Measurements from ENCODE around the gene CDH15.
A peak's percentile ranks its signal among the peaks of the same experiment; 100 is the strongest.
"Not testable (repeated sequence)": the region's sequence is repeated elsewhere in the genome, so short reads cannot be mapped to it uniquely, and the experiment has no call there.

Gene CDH15

DNA sequence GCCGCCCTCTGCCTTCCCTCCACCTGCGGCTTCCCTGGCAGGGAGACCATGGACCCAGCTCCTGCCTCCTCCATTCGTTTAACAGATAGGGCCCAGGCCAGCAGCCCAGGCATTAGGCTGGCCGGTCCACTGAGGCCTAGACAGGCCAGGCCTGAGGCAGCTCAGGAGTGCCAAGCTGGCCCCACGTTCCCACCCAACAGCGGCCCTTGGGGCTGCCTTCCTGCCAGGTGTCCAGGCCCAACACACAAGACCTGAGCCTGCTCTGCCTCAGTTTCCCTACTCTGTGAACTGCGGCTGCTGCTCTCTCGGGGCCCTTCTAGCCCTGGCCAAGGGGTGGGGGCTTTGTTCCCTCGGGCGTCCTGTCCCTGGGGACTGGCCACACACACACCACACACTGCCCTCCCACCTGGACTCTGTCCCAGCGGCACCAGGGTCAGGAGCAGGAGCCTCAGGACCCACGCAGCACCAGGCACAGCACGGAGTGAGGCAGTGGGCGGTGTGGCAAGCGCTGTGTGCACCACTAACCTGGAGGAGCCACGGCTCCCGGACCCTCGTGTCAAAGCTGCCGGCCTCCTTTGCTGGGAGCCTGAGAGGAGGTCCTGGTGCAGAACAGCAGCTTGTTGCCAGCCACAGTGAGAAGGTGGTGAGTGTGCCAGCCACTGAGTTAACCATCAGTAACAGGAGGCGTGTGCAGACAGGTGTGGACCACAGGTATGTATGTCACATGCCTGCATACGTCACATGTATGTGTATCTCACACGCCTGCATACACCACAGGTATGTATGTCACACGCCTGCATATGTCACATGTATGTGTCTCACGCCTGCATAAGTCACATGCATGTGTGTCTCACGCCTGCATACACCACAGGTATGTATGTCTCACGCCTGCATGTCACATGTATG, 14.6 kb upstream of the CDH15 start:
- no peak for DNase-seq

DNA sequence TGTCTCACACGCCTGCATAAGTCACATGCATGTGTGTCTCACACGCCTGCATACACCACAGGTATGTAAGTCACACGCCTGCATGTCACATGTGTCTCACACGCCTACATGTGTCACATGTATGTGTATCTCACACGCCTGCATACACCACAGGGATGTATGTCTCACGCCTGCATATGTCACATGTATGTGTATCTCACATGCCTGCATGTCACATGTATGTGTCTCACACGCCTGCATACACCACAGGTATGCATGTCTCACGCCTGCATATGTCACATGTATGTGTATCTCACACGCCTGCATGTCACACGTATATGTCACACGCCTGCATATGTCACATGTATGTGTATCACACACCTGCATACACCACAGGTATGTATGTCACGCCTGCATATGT, 13.8 kb upstream of the CDH15 start:
- DNase-seq: no peak

DNA sequence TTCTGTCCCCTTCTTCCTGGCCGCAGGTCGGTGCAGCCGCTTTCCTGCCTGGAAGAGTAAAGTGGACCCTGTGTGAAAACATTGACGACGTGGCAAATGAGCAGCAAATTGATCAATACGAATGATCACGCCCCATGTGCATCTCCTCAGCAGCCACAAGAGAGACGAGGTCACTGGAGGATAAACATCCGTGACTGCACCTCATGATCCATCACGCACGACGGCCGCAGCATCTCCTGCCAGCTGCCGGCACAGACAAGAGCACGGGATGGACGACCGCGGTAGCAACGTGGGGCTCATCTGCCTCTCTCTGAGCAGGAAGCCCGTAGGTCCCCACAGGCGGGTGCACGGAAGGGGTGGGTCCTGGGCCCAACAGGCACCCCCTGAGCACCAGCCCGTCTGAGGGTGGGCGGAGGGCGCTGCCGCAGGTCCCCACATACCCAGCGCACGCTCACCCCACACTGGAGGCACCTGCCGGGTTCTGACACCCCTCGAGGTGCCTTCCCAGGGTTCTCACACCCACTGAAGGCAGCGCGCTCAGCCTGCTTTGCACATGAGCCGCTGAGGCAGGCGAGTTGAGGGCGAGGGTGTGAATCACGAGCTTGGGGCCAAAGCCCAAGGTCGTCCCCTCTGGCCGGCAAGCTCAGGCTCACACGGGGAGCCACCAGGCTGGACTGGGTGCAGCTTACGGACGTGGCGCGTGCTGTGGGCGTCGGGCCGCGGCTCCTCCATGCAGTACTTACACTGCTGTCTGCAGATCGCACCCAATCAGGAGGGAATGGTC, 12.3 kb upstream of the CDH15 start:
- DNase-seq: no peak

DNA sequence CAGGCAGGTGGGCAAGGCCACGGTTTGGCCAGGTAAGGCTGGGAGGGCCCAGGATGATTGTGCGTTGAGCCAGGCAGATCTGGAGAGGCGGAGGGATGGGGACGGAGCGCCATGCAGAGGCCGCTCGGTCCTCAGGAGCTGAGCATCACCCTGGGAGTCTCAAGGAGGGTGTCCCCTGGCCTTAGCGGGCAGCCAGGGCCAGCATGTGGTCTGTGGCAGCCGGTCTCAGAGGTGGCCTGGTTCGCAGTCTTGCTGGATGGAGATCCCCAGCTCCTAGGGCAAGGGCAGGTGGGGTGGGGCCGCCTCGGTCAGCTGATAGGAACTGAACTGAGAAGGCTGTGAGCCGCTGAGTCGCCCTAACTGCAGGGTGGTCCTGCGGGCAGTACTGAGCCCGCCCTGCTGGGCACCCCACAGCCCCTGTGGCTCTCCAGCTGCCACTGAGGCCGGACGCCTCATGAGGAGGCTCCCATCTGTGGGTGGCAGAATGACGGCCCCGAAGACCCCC, 11.6 kb upstream of the CDH15 start:
- no peak for DNase-seq

DNA sequence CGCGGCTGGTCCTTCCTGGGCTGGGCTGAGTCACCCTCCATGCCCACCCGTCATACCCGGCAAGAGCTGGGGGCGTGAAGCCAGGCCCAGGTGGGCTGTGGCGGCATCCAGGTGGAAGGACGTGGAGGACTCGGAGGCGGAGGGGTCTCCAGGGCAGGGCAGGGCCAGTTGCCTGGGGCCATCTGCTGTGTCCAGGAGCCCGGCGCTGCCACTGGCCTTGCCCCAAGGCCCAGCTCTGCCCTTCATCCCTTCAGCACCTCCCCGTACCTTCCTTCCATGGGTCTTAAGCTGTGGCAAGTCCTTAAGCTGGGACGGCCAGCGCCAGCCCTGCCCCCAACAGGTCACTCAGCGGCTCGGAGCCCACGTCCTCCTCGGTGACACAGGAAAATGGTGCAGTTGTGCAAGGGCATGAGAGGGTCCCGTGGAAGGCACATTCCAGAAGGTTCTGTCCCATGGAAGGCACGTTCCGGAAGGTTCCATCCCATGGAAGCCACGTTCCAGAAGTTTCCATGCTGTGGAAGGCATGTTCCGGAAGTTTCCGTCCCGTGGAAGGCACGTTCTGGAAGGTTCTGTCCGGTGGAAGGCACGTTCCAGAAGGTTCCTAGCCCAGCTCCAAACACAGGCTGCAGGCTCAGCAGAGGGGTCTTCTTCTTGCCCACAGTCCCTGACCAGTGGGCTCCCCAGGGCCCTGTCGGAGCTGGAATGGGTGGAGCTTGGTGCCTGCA, 10.4 kb upstream of the CDH15 start:
- DNase-seq: no peak

DNA sequence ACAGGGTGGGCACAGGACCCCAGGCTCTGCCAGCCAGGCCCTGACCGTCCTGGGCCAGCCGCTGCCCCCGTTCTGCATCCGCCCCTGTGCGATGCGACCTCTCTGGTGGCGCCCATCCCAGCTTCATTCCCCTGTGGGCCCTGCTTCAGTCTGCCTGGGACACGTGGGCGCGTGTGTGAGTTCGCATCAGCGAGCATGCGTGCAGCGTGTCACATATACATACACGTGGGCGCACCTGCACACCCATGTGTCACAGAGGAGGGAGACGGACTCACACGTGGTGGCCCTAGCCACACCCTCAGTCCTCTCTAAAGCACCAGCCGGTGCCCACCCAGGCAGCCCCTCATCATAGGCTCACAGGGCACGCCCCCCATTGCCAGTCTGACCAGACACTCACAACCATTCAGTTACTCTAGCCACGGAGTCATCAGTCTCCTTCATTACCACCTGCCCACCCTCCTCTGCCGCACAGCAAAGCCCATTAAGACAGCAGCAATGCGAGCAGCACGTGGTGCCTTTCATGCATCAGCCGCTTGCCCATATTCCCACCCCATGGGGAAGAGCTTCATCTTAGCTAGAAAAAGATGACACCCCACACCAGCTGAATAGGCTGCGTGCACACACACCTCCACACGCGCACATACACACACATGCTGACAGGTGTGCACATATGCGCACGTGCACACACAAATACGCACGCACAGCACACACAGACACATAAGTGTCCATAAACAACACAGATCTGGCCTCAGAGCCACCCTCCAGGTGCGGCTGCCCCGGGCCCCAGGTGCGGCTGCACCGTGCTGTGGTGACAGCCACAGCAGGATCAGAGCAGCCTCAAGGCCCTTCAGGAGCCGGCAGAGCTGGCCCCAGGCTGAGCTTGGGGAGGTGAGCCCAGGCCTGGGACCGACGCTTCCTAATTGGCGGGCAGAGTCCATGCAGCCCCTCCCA, 9.5 kb upstream of the CDH15 start:
- no peak for DNase-seq

DNA sequence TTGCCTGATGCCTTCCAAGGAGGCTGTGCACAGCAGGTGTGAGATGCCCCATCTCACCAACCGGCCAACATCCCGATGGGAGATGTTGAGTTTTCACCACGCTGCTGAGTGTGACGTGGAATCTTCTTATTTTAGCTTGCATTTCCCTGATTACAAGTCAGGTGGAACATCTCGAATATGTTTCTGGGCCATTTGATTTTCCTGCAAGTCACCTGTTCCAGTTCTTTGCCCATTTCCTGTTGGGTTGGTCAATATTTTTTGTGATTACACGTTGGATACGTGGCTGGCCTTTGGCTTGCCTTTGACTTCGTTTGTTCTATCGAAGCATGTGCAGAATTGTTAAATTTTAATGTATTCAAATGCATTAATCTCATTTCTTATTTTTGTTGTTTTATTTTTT, 8.3 kb upstream of the CDH15 start:
- no peak for DNase-seq

DNA sequence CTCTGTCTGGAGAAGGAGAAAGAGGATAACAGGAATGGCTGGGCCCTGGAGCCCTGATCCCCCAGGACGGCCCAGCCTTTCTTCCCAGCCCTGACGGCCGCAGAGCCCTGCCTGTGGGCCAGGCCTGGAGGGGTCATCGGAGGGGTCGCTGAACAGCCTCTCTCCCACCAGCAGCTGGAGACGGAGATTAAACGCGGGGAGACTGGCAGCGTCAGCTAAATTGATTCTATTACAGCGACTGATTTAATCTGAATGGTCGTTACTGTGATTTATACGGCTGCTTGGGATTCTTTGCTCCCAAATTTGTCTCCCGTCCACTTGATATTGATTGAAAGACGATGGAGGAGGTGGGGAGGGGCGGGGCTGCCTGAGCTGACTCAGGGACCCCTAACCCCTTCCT, 7.1 kb upstream of the CDH15 start:
- DNase-seq: no peak

DNA sequence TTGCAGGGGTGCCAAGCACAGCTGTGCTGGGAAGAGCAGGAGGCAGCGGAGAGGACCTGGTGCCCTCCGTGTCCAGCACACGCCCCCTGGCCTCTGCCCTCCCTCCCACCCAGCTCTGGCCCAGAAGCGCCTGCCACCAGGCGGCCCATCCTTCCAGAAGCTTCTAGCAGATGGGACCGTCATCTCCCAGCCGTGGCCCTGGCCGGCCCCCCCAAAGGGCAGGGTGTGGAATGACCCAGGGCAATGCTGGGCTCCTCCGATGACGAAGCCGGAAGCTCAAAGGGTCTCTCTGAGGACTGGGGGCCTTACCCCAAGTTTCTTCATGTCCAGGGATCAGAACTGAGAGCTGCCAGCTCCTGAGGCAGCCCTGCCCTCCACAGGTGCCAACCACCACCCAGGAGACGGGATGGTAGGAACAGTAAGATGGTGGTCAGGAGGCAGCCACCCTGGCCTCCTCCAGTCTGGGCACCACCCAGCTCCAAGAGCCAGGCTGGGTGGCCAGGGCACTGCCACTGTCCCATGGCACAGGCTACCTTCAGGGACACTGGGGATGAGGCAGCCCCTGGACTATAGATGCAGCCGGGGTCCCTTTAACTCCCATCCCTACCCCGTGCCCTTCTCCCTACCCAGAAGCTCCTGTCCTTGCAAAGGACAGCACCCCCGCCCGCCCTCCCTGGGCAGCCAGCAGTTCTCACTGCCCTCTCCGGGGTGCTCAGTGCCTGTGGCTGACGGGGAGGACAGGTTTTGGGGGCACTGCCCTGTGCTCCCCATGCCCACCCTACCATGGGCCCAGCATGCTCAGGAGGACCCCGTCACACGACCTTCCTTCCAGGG, 6.5 kb upstream of the CDH15 start:
- no peak for DNase-seq

DNA sequence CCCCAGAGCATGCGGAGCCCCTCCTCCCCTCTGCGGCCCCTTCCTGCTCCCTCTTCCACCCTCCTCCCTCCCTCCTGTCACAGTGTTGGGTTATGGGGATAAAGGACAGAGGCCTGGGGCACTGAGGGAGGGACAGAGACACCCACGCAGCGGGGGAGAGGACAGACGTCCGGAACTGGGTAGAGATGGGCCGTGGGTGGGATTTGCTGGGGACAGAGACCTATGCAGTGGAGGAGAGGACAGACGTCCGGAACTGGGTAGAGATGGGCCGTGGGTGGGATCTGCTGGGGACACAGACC, 5.9 kb upstream of the CDH15 start:
- DNase-seq: not testable (repeated sequence)

DNA sequence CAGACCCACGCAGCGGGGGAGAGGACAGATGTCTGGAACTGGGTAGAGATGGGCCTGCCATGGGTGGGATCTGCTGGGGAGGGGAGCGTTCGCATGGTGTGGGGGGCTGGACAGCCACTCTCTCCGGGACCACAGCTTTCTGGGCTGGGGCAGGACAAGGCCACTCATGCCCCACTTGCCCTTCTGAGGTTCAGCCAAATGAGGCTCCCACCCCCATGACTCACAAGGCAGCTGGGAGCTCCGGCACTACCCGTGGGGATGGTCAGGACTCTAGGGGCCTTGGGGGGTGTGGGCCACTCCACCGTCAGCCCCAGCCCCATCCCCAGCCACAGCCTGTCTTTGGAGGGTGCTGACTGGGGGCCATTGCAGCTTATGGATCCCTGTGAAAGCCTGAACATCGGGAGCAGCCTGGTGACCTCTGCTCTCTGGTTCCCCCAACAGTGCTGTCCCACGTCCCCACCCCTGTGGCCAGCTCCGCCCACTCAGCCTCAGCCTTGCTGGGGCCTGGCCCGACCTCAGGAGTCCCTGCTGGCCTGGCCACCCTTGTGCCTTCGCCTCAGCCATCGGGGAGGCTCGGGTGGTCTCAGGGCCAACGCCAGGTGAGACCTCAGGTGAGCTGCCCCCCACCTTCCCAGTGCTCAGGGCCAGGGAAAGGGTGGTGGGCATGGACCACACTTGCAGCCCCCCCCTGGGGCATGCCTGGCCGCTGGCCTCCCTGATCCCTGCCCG, 4.7 kb upstream of the CDH15 start:
- DNase-seq: no peak

DNA sequence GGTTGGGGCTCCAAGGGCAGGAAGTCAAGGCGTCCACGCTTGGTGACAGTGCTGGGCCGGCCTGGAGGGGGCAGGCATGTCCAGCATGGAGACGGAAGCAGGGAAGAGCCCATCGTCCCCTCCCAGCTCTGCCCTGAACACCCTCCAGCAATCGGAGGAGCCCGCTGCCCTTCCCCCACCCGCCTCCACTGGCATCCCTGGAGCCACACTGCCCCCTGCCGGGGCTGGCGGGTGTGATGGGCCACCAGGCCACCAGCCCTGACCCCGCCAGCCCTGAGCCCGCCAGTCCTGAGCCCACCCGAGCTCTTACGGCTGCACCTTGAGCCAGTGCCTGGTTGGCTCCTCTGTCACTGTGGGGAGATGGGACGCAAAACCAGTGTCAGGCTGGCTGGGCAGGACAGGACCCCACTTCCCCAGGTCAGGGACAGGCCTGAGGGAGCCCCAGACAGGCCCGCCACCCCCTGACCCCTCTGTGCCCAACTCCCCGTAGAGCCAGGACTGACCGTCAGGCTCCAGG, 4.1 kb upstream of the CDH15 start:
- DNase-seq: peak; percentile 39 to 48

DNA sequence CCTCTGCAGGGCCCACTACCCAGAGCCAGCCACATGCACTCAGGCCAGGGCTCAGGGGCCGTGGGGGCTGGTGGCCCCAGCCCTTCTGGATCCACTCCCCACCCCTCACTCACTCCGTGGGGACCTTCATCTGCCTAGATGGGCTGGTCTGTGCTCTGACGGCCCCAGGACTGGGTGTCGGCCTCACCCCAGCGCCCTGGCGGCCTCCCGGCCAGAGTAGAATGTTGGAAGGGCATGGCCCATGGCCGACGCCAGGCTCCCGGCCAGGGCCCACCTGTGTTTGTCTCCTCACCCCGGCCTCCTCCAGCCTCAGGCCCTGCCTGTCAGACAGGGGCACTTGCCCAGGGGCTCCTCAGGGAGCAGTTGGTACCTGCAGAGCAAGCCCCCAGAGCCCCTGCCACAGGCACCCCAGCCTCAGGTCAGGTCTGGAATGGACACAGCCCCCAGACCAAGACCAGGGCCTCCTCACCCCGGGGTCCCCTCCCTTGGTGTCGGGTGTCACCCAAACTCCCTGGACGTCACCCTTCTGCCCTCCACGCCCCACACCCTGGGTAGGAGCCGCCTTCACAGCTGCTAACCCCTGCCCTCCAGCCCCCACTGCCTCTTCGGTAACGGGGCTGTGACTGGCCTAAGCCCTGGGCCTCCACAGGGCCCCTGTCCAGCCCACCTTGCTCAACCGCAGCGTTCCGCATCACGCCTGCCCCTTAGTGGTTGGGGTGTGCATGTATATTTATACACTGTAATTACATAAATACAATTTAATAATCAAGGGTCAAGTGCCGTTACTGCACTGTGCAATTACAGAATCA, 3.0 kb upstream of the CDH15 start:
- DNase-seq: no peak

DNA sequence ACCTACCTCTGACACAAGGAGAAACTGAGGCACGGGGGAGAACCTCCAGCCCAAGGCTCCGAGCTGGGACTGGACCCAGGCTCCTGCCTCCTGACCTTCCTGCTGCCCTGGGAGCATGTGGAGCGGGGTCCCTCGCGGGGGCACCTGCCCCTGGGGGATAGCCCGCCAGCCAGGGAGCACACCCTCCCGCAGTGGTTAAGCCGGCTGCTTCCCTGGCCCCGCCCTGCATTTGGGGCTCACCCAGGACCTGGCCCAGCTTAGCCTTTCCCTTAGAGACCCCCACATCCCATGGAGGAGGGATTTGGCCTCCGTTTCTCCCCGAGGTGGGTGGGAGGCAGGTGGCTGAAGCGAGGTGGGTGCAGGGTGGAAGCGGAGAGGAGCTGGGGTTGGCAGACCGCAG, 1.8 kb upstream of the CDH15 start:
- DNase-seq: no peak

DNA sequence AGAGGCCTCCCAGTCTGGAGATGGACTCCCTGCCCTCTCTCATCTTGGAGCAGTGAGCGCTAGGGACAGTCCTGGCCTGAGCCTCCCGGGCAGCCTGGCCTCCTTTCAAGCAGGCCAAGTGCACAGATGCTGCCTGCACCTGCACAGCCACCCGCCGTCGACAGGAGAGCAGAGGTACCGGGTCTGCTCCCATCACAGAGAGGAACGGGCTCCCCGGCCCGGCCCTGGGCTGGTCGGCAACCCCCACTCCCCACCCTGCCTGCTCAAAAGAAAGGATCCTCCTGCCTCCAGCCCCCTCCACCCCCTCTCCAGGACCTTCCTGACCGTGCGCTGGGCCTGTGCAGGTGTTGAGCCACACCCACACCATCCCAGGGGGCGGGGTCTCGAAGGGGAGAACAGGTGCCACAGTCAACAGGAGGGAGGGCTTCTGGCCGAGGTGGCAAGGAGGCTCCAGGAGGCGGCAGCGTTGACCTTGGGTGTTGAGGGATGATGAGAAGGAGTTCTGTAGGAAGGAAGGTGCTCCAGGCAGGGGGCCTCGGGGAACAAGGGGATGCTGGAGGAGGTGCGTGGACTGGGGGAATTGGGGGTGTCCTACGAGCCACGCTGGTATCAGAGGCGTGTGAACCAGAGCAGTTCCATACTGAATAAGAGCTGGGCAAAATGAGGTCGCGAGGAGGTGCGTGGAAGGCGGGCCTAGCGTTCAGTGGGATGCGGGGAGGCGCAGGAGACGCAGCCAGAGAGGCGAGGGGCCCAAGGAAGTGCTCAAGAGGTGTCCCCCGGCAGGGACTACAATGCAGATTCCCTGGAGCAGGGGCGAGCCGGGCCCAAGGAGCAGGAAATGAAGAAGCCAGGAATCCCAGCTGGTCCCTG, 967 bp upstream of the CDH15 start:
- peak; percentile 31 to 40 for DNase-seq

DNA sequence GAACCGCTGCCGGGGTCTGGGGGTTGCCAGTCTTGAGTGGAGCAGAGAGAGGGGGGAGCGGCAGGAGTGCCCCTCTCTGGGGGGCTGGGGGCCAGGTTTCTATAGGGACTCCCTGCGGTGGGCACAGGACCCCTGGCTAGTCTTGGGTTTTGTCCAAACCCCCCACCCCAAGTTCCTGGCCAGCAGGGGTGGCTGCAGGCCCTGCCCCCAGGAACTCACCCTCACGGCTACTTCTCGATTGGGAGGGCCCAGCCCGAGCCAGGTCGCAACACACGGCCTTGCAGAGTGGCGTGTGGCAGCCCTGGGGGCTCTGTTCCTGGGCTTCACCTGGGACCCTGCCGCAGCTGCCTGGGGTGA, 601 bp downstream of the CDH15 start:
- no peak for DNase-seq

DNA sequence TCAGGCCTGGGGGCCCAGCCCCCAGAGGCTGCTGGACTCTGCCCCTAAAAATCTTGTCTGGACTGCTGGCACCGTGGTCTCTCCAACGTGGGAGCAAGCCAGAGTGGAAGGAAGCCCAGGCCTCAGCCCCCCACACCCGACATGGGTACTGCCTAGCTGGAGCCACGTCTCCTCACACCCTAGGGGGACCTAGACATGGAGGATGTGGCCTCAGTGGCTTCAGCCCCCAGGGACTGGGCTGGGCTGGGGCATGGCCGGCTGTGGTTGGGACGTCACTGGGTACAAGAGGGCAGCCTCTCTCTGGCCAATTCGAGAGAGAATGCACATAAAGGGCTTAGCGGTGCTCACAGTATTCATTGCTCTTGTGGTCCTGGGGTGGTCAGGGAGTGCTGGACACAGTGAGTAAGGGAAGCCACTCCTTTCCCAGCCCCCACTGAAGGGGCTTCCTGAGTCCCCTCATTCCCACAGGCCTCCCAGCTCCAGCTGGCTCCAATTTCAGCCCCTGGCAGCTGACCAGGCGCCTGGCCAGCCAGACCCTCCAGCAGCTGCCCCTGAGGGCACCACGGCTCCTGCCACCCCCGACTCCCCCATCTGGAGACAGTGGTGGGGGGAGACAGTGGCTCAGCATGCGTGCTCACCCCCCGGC, 1.1 kb downstream of the CDH15 start:
- no peak for DNase-seq

Data from Kasumi-1 (cell line).